Testis (tissue), 3 donors: ENCODE measurements around the gene ZIC2. TPM values are rescaled to one million over a fixed set of nuclear protein-coding genes. Genes with fewer than 3 reads are reported as not detected.

ENCODE experiments used
- DNase-seq: peaks from one replicate; pipeline ENCODE4 v3.0.0-alpha.2; 2019
- H3K27ac ChIP-seq, 2 donors: fragments of 200-600 bp; sonication (generic); one replicate each; pipeline ENCODE4 v1.5.1; 2019
- H3K27me3 ChIP-seq: fragments of 200-600 bp; sonication (generic); one replicate; pipeline ENCODE4 v1.5.1; 2019
- H3K36me3 ChIP-seq: fragments of 200-600 bp; sonication (generic); one replicate; pipeline ENCODE4 v1.5.1; 2017; ENCODE audit warnings: low read depth; ENCODE audit errors: missing control alignments
- H3K4me1 ChIP-seq: fragments of 200-600 bp; sonication (generic); one replicate; pipeline ENCODE4 v1.5.1; 2019
- H3K4me3 ChIP-seq, 2 donors: fragments of 200-600 bp; sonication (generic); one replicate each; pipeline ENCODE4 v1.5.1; 2017 to 2019
- H3K9me3 ChIP-seq: fragments of 200-600 bp; sonication (generic); one replicate; pipeline ENCODE4 v1.5.1; 2017
- POLR2A ChIP-seq: fragments of 450-650 bp; IDR thresholded peaks from one replicate; pipeline ENCODE4 v1.6.1; 2017; ENCODE audit warnings: antibody characterized with exemption, mild to moderate bottlenecking, moderate library complexity
- WGBS, 2 donors: methylation state at CpG; one replicate each; pipeline ENCODE4 v1.1.5; 2018; 5-methylcytosine and 5-hydroxymethylcytosine counted together
- intact Hi-C: fragments of 100-400 bp; cut with DNase I; formaldehyde crosslinking; loops from one replicate; pipeline ENCODE4 v1.15.1; 2023; ENCODE audit warnings: low total_unique reads
- polyA plus RNA-seq: library from polyadenylated mRNA; stranded (reverse); fragments of 350-450 nt; fragmentation: Illumina TruSeq; extraction: RNeasy Lipid Tissue Mini Kit (QIAGEN cat#74804); gene quantifications from one replicate; pipeline ENCODE4 v1.2.3, GENCODE V29; 2014; ENCODE audit warnings: low read depth, low replicate concordance; ENCODE audit not compliant: insufficient read depth
- total RNA-seq, 2 donors: library from RNA; depleted of rRNA; stranded (reverse); fragments of >200 nt; gene quantifications; one replicate each; pipeline ENCODE4 v1.2.3, GENCODE V29; 2016
- TF ChIP-seq, protein P1 (sequence below), 3 experiments: fragments of 450-650 bp in 2 of 3; fragments of 200-600 bp in 1 of 3; sonication (generic) in 1 of 3; IDR thresholded peaks; one replicate each; pipeline ENCODE4 v1.5.1; 2016 to 2019; ENCODE audit warnings: antibody characterized with exemption in 3 of 3, mild to moderate bottlenecking in 2 of 3, moderate library complexity in 1 of 3

ZIC2 gene
- total and polyA plus RNA-seq, 3 donors from 2014 or later, result 1.3 to 11.5 (median 6.9) TPM

DNA sequence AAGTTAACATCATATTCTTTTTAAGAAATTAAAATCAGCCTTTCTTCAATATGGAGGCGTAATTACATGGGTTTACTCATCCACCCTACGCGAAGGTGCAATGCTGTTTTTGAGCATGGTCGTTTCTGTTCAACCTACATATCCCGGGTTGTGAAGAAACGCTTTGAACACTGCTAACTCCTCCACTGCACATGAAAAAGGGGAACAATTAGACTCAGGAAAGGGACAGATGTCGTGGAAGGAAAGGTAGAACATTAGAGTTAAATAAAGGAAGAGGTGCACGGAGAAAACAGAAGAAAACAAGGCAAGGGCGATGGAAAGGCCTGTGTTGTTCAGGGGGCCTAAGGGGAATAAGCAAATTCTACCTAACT, 14.1 kb upstream of the ZIC2 start:
- Histone ChIP-seq H3K4me3 (peak overlapping the region in 1 of 2 donors; percentile 32), H3K4me1 (peaks cover 4% of the 10 kb centered on the region), H3K36me3 (no peaks in the 10 kb centered on the region), H3K9me3 (no peaks in the 10 kb centered on the region), H3K27me3 (peaks cover 12% of the 10 kb centered on the region), H3K27ac (peak overlapping the region in 1 of 2 donors; percentile 1)
- WGBS, 2 donors, result 35 to 42% methylated on average over 9 of the region's 9 CpGs
- DNase-seq, result no peak
- intact Hi-C loops, result no loop called here
- TF ChIP-seq, protein P1, sequence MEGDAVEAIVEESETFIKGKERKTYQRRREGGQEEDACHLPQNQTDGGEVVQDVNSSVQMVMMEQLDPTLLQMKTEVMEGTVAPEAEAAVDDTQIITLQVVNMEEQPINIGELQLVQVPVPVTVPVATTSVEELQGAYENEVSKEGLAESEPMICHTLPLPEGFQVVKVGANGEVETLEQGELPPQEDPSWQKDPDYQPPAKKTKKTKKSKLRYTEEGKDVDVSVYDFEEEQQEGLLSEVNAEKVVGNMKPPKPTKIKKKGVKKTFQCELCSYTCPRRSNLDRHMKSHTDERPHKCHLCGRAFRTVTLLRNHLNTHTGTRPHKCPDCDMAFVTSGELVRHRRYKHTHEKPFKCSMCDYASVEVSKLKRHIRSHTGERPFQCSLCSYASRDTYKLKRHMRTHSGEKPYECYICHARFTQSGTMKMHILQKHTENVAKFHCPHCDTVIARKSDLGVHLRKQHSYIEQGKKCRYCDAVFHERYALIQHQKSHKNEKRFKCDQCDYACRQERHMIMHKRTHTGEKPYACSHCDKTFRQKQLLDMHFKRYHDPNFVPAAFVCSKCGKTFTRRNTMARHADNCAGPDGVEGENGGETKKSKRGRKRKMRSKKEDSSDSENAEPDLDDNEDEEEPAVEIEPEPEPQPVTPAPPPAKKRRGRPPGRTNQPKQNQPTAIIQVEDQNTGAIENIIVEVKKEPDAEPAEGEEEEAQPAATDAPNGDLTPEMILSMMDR (IDR thresholded peaks at IDR 0.05), result no peak
- no peak for TF ChIP-seq POLR2A

DNA sequence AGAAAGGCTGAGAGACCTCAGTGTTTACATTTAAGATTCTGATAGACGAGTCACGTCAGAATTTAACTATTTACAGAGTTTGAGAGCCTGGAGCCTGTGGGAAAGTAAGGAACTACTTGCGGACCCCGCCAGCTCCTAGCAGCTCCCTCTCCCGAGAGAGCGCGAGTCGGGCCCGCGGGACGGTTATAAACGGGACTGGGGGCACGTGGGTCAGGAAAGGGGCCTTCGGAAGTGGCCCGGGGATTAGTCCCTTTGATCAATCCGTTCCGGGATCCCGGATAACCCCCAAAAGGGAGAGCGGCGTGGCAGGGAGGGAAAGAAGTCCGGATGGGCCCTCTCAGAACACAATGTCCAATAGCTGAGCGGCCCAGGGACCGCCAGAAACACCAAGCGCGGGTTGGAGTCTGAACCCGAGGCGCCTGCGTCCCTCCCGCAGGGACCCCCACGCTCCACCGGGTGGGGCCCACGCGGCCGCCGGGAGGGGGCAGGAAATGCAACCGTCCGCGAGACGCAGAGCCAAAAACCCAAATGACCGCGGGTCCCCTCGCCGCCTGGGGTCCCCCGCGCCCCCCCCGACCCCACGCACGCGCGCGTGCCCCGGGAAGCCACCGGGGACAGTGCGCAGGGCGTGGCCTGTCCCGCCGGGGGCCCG, 13.6 kb upstream of the ZIC2 start:
- no peaks in the 10 kb centered on the region for H3K9me3 ChIP-seq
- TF ChIP-seq, protein P1 (IDR thresholded peaks at IDR 0.05), result no peak
- TF ChIP-seq POLR2A, result no peak
- WGBS, 2 donors, result 10 to 17% methylated on average over 19 to 38 of the region's 58 CpGs
- peak overlapping the region in 1 of 2 donors; percentile 1 for H3K27ac ChIP-seq
- DNase-seq, result no peak
- H3K4me3 ChIP-seq, result peak overlapping the region; percentile 3 to 32
- peaks cover 12% of the 10 kb centered on the region for H3K27me3 ChIP-seq
- H3K36me3 ChIP-seq, result no peaks in the 10 kb centered on the region
- peaks cover 4% of the 10 kb centered on the region for H3K4me1 ChIP-seq
- intact Hi-C loops, result no loop called here

DNA sequence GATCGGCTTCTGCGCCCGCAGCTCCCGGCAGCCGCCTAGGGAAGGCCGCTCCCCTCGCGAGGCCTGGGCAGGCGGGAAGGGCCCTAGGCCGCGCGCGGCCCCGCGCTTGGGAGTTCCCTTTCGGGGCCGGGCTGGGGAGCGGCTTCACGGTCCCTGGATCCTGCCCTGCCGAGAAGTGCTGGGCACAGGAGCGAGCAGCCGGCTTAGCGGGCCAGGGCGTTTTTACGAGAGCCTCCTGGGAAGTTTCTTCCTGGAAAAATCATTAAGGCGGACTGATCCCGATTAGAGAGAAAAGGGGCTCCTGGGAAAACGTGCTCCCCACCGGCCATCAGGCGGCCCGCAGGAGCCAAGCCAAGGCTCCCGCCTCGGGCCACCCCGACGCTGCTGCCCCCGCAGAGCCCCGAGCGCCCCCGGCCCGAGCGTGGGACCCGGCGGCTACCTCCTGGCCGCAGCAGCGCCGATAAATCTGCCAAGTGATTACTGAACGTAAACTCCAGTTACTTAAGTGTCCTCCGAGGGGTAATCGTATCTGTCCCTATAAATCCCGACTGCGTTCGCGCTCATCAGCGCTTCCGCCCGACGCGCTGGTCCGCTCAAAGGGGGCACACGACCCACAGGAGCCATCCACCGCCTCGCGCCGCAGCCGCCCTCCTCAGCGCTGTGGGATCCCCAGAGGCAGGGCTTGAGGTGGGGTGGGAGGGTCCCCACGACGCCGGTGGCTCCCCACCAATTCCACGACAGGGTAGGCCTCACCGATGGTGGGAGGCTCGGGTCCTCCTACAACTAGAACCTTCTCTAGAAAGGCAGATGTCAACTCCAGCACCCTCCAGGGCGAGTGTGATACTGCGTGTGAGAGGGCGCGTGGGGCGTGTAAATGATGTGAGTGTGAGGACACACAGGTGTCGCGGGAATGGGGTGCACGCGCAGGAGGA, 12.8 kb upstream of the ZIC2 start:
- Histone ChIP-seq H3K4me1 (peaks cover 4% of the 10 kb centered on the region), H3K27ac (peak overlapping the region in 1 of 2 donors; percentile 1), H3K27me3 (peaks cover 12% of the 10 kb centered on the region), H3K36me3 (no peaks in the 10 kb centered on the region), H3K4me3 (peak overlapping the region; percentile 24 to 32), H3K9me3 (no peaks in the 10 kb centered on the region)
- intact Hi-C loops, result no loop called here
- DNase-seq, result no peak
- WGBS, 2 donors, result 2 to 6% methylated on average over 30 to 79 of the region's 81 CpGs
- no peak for TF ChIP-seq POLR2A
- TF ChIP-seq, protein P1 (IDR thresholded peaks at IDR 0.05), result no peak

DNA sequence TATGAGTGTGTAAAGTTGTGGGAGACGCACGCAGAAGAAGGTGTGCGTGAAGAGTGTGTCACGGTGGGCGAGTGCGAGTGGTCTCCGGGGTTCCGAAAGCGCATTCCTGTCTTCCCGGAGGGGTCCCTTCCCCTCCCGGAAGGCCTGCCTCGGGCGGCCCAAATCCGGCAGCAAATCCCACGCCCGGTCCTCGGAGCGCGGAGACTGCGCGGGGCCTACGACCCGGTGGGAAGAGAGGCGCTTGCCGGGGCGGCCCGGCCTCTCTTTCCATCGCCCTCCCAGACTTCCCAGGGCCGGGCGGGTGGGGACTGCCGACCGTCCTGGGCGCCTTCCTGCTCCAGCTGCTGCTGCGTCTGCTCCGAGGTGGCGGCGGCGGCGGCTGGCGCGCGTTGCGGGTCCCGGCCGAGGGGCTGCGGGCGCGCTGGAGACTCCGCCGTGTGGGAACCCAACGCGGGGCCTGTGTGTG, 12.1 kb upstream of the ZIC2 start:
- TF ChIP-seq POLR2A, result no peak
- TF ChIP-seq, protein P1 (IDR thresholded peaks at IDR 0.05), result no peak
- H3K27me3 ChIP-seq, result peaks cover 12% of the 10 kb centered on the region
- H3K36me3 ChIP-seq, result no peaks in the 10 kb centered on the region
- 3 to 9% methylated on average over 16 to 43 of the region's 52 CpGs for WGBS, 2 donors
- intact Hi-C loops, result no loop called here
- DNase-seq, result no peak
- H3K4me1 ChIP-seq, result peaks cover 4% of the 10 kb centered on the region
- no peak overlapping the region for H3K27ac ChIP-seq
- peak overlapping the region; percentile 24 to 32 for H3K4me3 ChIP-seq
- no peaks in the 10 kb centered on the region for H3K9me3 ChIP-seq
